ENCODE results near the gene TRH. TPM values are rescaled to one million over a fixed set of nuclear protein-coding genes. Genes with fewer than 3 reads are reported as not detected.

Gene TRH
- total RNA-seq, 2 donors from 2014 or later = 0.22 to 0.29 TPM

- Histone ChIP-seq H3K4me1 (ENCODE audit: control insufficient read depth, insufficient read depth, low read length) (no peaks in the 10 kb centered on the region), H3K36me3 (ENCODE audit: control insufficient read depth, insufficient read depth, low read length) (no peaks in the 10 kb centered on the region), H3K9me3 (ENCODE audit: control insufficient read depth, low read length) (no peaks in the 10 kb centered on the region), H3K9ac (ENCODE audit: extremely low read depth, low read length, poor library complexity, severe bottlenecking) (no peak overlapping the region), H3K27ac (ENCODE audit: low read depth, low read length) (no peak overlapping the region), H3K27me3 (ENCODE audit: control insufficient read depth, insufficient read depth, low read length, poor library complexity, severe bottlenecking) (peaks cover 51% of the 10 kb centered on the region), H3K4me3 (ENCODE audit: low read length) (no peak overlapping the region)
- Mint-ChIP-seq H3K4me1 (peaks cover 3% of the 10 kb centered on the region), H3K27ac (no peak overlapping the region), H3K36me3 (ENCODE audit: low read depth) (no peaks in the 10 kb centered on the region), H3K9me3 (no peaks in the 10 kb centered on the region), H3K27me3 (ENCODE audit: insufficient read depth) (peaks cover 57% of the 10 kb centered on the region), H3K4me3 (no peak overlapping the region)
- TF ChIP-seq CTCF (conservative IDR thresholded peaks at IDR 0.05) = no peak
- 87 to 100% methylated on average over 1 to 2 of the region's 2 CpGs for WGBS, 2 experiments (ENCODE audit: insufficient coverage in 1 of 2, insufficient read length in 1 of 2)
- DNase-seq = no peak
Observed at GRCh38 chr3:129965937-129966336, 8.6 kb upstream of the TRH start.

- Histone ChIP-seq H3K4me3 (ENCODE audit: low read length) (no peak overlapping the region), H3K9ac (ENCODE audit: extremely low read depth, low read length, poor library complexity, severe bottlenecking) (no peak overlapping the region), H3K27me3 (ENCODE audit: control insufficient read depth, insufficient read depth, low read length, poor library complexity, severe bottlenecking) (peaks cover 58% of the 10 kb centered on the region), H3K9me3 (ENCODE audit: control insufficient read depth, low read length) (no peaks in the 10 kb centered on the region), H3K4me1 (ENCODE audit: control insufficient read depth, insufficient read depth, low read length) (no peaks in the 10 kb centered on the region), H3K27ac (ENCODE audit: low read depth, low read length) (peak overlapping the region; percentile 44), H3K36me3 (ENCODE audit: control insufficient read depth, insufficient read depth, low read length) (no peaks in the 10 kb centered on the region)
- Mint-ChIP-seq H3K9me3 (no peaks in the 10 kb centered on the region), H3K27ac (no peak overlapping the region), H3K4me1 (peaks cover 9% of the 10 kb centered on the region), H3K27me3 (ENCODE audit: insufficient read depth) (peaks cover 65% of the 10 kb centered on the region), H3K36me3 (ENCODE audit: low read depth) (no peaks in the 10 kb centered on the region), H3K4me3 (no peak overlapping the region)
- no peak for TF ChIP-seq CTCF (conservative IDR thresholded peaks at IDR 0.05)
- DNase-seq = no peak
- 50 to 82% methylated on average over 2 to 4 of the region's 4 CpGs for WGBS, 2 experiments (ENCODE audit: insufficient coverage in 1 of 2, insufficient read length in 1 of 2)
Observed at GRCh38 chr3:129966876-129967275, 7.6 kb upstream of the TRH start.

- Histone ChIP-seq H3K27ac (ENCODE audit: low read depth, low read length) (no peak overlapping the region), H3K4me3 (ENCODE audit: low read length) (no peak overlapping the region), H3K36me3 (ENCODE audit: control insufficient read depth, insufficient read depth, low read length) (no peaks in the 10 kb centered on the region), H3K9me3 (ENCODE audit: control insufficient read depth, low read length) (no peaks in the 10 kb centered on the region), H3K9ac (ENCODE audit: extremely low read depth, low read length, poor library complexity, severe bottlenecking) (no peak overlapping the region), H3K27me3 (ENCODE audit: control insufficient read depth, insufficient read depth, low read length, poor library complexity, severe bottlenecking) (peaks cover 67% of the 10 kb centered on the region), H3K4me1 (ENCODE audit: control insufficient read depth, insufficient read depth, low read length) (no peaks in the 10 kb centered on the region)
- WGBS, 2 experiments (ENCODE audit: insufficient coverage in 1 of 2, insufficient read length in 1 of 2) = 74 to 80% methylated on average over 4 to 5 of the region's 5 CpGs
- Mint-ChIP-seq H3K9me3 (no peaks in the 10 kb centered on the region), H3K4me3 (no peak overlapping the region), H3K4me1 (peaks cover 9% of the 10 kb centered on the region), H3K27ac (no peak overlapping the region), H3K27me3 (ENCODE audit: insufficient read depth) (peaks cover 74% of the 10 kb centered on the region), H3K36me3 (ENCODE audit: low read depth) (no peaks in the 10 kb centered on the region)
- TF ChIP-seq CTCF (conservative IDR thresholded peaks at IDR 0.05) = no peak
- DNase-seq = no peak
Observed at GRCh38 chr3:129967761-129968160, 6.8 kb upstream of the TRH start.
